Left ventricle myocardium inferior (tissue), 1 donor: ENCODE measurements around the gene NADK2. TPM values are rescaled to one million over a fixed set of nuclear protein-coding genes. Genes with fewer than 3 reads are reported as not detected.

ENCODE experiments used
- DNase-seq: peaks from one replicate; pipeline ENCODE4 v3.0.0-alpha.2; 2020
- H3K27ac ChIP-seq: fragments of 200-600 bp; replicated peaks from 2 replicates; pipeline ENCODE4 v1.8.0; 2021
- H3K27me3 ChIP-seq: fragments of 200-600 bp; 2 replicates; pipeline ENCODE4 v1.8.0; 2021; ENCODE audit warnings: low read depth
- H3K36me3 ChIP-seq: fragments of 200-600 bp; 2 replicates; pipeline ENCODE4 v1.8.0; 2021
- H3K4me1 ChIP-seq: fragments of 200-600 bp; 2 replicates; pipeline ENCODE4 v1.8.0; 2021
- H3K4me3 ChIP-seq: fragments of 200-600 bp; 2 replicates; pipeline ENCODE4 v1.8.0; 2021; ENCODE audit warnings: mild to moderate bottlenecking, moderate library complexity
- H3K9me3 ChIP-seq: fragments of 200-600 bp; replicated peaks from 2 replicates; pipeline ENCODE4 v1.8.0; 2021
- CTCF ChIP-seq: fragments of 200-600 bp; IDR thresholded peaks from 2 replicates; pipeline ENCODE4 v1.8.0; 2021; ENCODE audit warnings: antibody characterized with exemption, mild to moderate bottlenecking, borderline replicate concordance
- intact Hi-C: fragments of 100-400 bp; cut with micrococcal nuclease; formaldehyde crosslinking; loops from one replicate; pipeline ENCODE4 v1.11.0; 2022
- total RNA-seq: library from RNA; stranded (reverse); fragmentation: NEBNext Ultra II Directional; extraction: Animal tissue kit (Norgen Biotek cat#: 25700); gene quantifications from one replicate; pipeline ENCODE4 v1.2.1, GENCODE V29; 2021
- donor health status: DM: no; HTN: yes; CAD: no; lungs with severe emphysema.

NADK2 gene
- total RNA-seq, 1 donor from 2014 or later: 35.4 TPM

- intact Hi-C loops: no loop called here
- Histone ChIP-seq H3K9me3 (no peaks in the 10 kb centered on the region), H3K4me3 (no peak overlapping the region), H3K4me1 (no peaks in the 10 kb centered on the region), H3K27me3 (no peaks in the 10 kb centered on the region), H3K36me3 (peaks cover 88% of the 10 kb centered on the region), H3K27ac (no peak overlapping the region)
- DNase-seq: no peak
- peak; percentile 26 for TF ChIP-seq CTCF
Measured at GRCh38 chr5:36214436-36214835, 27.3 kb downstream of the NADK2 start.

- intact Hi-C loops: no loop called here
- TF ChIP-seq CTCF: no peak
- DNase-seq: no peak
- no peak overlapping the region for H3K27ac ChIP-seq
- H3K9me3 ChIP-seq: no peaks in the 10 kb centered on the region
- no peaks in the 10 kb centered on the region for H3K4me1 ChIP-seq
- no peak overlapping the region for H3K4me3 ChIP-seq
- H3K36me3 ChIP-seq: peaks cover 70% of the 10 kb centered on the region
- H3K27me3 ChIP-seq: no peaks in the 10 kb centered on the region
Measured at GRCh38 chr5:36209664-36210063, 32.1 kb downstream of the NADK2 start.

DNA sequence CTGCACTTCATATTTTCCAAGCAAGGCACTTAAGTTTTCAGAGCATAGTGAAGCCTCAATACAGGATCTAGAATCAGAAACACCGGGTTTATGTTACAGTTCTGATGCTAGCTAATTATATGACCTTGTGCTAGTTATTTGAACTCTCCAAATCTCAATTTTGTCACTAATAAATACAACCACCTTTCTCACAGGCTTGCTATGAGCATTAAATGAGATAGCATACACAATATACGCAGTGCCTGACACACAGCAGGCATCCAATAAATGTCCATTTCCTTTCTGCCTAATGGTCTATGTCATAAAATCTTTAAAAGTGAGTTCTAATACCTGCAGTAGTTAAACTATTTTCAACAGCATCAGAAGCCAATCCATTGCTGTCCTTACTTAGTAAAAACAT lies 32.9 kb downstream of the NADK2 start:
- Histone ChIP-seq H3K9me3 (no peaks in the 10 kb centered on the region), H3K4me1 (peaks cover 1% of the 10 kb centered on the region), H3K27me3 (no peaks in the 10 kb centered on the region), H3K4me3 (no peak overlapping the region), H3K36me3 (peaks cover 63% of the 10 kb centered on the region), H3K27ac (no peak overlapping the region)
- no peak for TF ChIP-seq CTCF
- intact Hi-C loops: no loop called here
- no peak for DNase-seq

DNA sequence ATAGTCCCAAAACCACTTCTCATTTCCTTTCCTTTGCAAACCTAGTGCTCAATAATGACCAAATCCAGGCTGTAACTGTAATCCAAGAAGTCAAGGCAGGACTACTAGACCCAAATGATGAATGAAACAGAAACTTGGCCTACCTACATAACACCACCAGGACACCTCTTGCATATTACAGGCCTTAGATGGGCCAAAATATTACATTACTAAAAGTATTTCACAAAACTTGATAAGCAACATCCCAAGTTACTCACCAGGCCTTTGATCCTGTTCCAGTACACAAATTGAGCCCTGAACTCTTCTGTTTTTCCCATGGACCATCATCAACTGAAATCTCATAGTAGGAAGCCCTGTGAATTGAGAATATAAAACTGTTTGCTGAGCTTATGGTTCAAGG lies 34.8 kb downstream of the NADK2 start:
- H3K4me3 ChIP-seq: no peak overlapping the region
- no peak for TF ChIP-seq CTCF
- H3K27ac ChIP-seq: no peak overlapping the region
- no peak for DNase-seq
- no peaks in the 10 kb centered on the region for H3K27me3 ChIP-seq
- peaks cover 51% of the 10 kb centered on the region for H3K36me3 ChIP-seq
- intact Hi-C loops: no loop called here
- peaks cover 19% of the 10 kb centered on the region for H3K4me1 ChIP-seq
- no peaks in the 10 kb centered on the region for H3K9me3 ChIP-seq

DNA sequence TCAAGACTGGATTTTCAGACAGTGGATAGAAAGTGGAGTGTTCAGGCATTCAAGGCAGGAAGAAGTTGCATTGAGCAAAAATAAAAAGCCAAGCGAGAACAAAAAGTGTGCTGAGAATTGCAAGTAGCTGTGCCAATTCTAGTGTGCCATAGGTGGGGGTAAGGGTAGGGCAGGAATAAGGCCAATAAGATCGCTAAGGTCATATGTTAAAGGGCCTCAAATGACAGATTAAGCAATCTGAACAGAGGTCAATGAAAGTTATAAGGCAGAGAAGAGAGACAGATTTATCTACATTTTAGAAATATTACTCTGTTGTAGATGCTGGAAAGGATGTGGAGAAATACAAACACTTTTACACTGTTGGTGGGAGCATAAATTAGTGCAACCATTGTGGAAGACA lies 36.4 kb downstream of the NADK2 start:
- no peaks in the 10 kb centered on the region for H3K27me3 ChIP-seq
- H3K9me3 ChIP-seq: no peaks in the 10 kb centered on the region
- H3K36me3 ChIP-seq: peaks cover 43% of the 10 kb centered on the region
- no peak for TF ChIP-seq CTCF
- no peak overlapping the region for H3K4me3 ChIP-seq
- DNase-seq: no peak
- no peak overlapping the region for H3K27ac ChIP-seq
- peaks cover 19% of the 10 kb centered on the region for H3K4me1 ChIP-seq
- intact Hi-C loops: no loop called here

- Histone ChIP-seq H3K9me3 (no peaks in the 10 kb centered on the region), H3K27me3 (no peaks in the 10 kb centered on the region), H3K36me3 (peaks cover 51% of the 10 kb centered on the region), H3K4me3 (no peak overlapping the region), H3K27ac (peak overlapping the region; percentile 34), H3K4me1 (peaks cover 19% of the 10 kb centered on the region)
- intact Hi-C loops: no loop called here
- no peak for DNase-seq
- no peak for TF ChIP-seq CTCF
Measured at GRCh38 chr5:36202521-36202961, 39.2 kb downstream of the NADK2 start.
